GM19452 (cell line): ENCODE measurements around the gene MED22.
"Not testable (repeated sequence)": the region's sequence is repeated elsewhere in the genome, so short reads cannot be mapped to it uniquely, and the experiment has no call there.

Experiments
- ATAC-seq: cut with Tn5 transposase; IDR thresholded peaks from one replicate; pipeline ENCODE4 v1.9.1; 2021; ENCODE audit not compliant: unreplicated experiment

MED22 gene

GRCh38 chr9:133339641-133340040 lies 8.3 kb downstream of the MED22 start:
- ATAC-seq, result no peak

GRCh38 chr9:133335924-133336811 lies 11.8 kb downstream of the MED22 start, which contains the start of gene SURF6:
TSS of gene SURF6 (minus strand) at chr9:133336188. CDS start at chr9:133336132, 56 bp downstream.
- peak; percentile 74 for ATAC-seq

GRCh38 chr9:133334888-133335287 lies 13.0 kb downstream of the MED22 start:
- ATAC-seq, result not testable (repeated sequence)

- no peak for ATAC-seq
These were observed 13.8 kb downstream of the MED22 start for GRCh38 chr9:133334161-133334560.

GRCh38 chr9:133333566-133333965 lies 14.4 kb downstream of the MED22 start:
- ATAC-seq, result no peak

- ATAC-seq, result no peak
These were observed 14.9 kb downstream of the MED22 start for GRCh38 chr9:133333011-133333410.

- ATAC-seq, result no peak
These were observed 15.6 kb downstream of the MED22 start for GRCh38 chr9:133332381-133332730.

GRCh38 chr9:133331641-133332380 lies 16.1 kb downstream of the MED22 start:
- no peak for ATAC-seq

GRCh38 chr9:133331221-133331620 lies 16.7 kb downstream of the MED22 start:
- ATAC-seq, result no peak

- ATAC-seq, result not testable (repeated sequence)
These were observed 18.4 kb downstream of the MED22 start for GRCh38 chr9:133329306-133330156.

- no peak for ATAC-seq
These were observed 20.0 kb downstream of the MED22 start for GRCh38 chr9:133327834-133328484.

- ATAC-seq, result not testable (repeated sequence)
These were observed 20.9 kb downstream of the MED22 start for GRCh38 chr9:133327021-133327420.

GRCh38 chr9:133323991-133324703 lies 23.8 kb downstream of the MED22 start:
- ATAC-seq, result no peak

- no peak for ATAC-seq
These were observed 24.7 kb downstream of the MED22 start for GRCh38 chr9:133323211-133323610.

- no peak for ATAC-seq
These were observed 25.2 kb downstream of the MED22 start for GRCh38 chr9:133322701-133323100.

GRCh38 chr9:133321411-133321935 lies 26.5 kb downstream of the MED22 start:
- ATAC-seq, result no peak

- no peak for ATAC-seq
These were observed 27.5 kb downstream of the MED22 start for GRCh38 chr9:133320421-133320881.

GRCh38 chr9:133317551-133317950 lies 30.4 kb downstream of the MED22 start:
- ATAC-seq, result not testable (repeated sequence)

GRCh38 chr9:133315997-133316396 lies 31.9 kb downstream of the MED22 start:
- no peak for ATAC-seq

- no peak for ATAC-seq
These were observed 38.3 kb downstream of the MED22 start for GRCh38 chr9:133309608-133310007.
